Measurements from ENCODE around the gene TWIST2.
A peak's percentile ranks its signal among the peaks of the same experiment; 100 is the strongest.

The TWIST2 gene

GRCh38 chr2:238873841-238874240 lies 26.0 kb downstream of the TWIST2 start:
- H3K4me3 ChIP-seq (ENCODE audit: control insufficient read depth, low read depth, low read length): no peak overlapping the region
- no peak for TF ChIP-seq CTCF (conservative IDR thresholded peaks at IDR 0.05; ENCODE audit: control insufficient read depth, insufficient read depth, low read depth, low read length)
- no peak for DNase-seq (ENCODE audit: low read depth)

DNA sequence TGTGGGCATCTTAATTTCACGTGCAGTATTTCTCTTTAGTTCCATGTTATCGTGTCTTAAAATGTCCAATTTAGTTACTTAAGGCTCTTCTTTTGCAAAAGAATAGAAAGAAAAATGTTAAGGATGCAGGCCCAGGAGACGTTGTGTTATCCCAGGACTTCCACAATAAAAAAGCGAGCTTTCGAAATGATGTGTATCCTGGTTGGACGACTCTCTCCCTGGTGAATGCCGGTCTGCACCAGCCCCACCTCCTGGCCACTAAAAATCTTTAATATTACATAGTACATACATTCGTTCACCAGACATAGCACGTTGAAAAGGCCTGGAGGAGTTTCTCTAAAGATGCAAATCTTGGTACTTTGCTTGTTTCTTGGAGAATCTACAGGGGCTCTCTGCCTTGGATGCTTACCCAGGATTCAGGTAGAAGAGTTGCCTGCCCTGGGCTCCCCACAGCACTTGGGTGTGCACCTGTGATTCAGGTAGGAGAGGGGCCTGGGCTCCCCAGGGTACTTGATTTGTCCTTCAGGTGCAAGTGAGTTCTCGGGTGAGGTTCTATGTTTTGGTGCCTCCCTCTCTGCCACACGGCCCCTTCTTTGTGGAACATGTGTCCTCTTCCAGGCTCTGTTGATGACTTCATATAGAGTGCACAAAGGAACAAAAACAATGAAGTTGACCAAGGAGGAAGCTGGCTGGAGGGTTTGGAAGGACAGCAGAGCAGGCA lies 26.6 kb downstream of the TWIST2 start:
- H3K4me3 ChIP-seq (ENCODE audit: control insufficient read depth, low read depth, low read length): no peak overlapping the region
- no peak for DNase-seq (ENCODE audit: low read depth)
- TF ChIP-seq CTCF (conservative IDR thresholded peaks at IDR 0.05; ENCODE audit: control insufficient read depth, insufficient read depth, low read depth, low read length): peak; percentile 6

- peak; percentile 44 for TF ChIP-seq CTCF (conservative IDR thresholded peaks at IDR 0.05; ENCODE audit: control insufficient read depth, insufficient read depth, low read depth, low read length)
- DNase-seq (ENCODE audit: low read depth): peak; percentile 76
- H3K4me3 ChIP-seq (ENCODE audit: control insufficient read depth, low read depth, low read length): no peak overlapping the region
These were observed 27.2 kb downstream of the TWIST2 start for GRCh38 chr2:238875101-238875470.

- no peak overlapping the region for H3K4me3 ChIP-seq (ENCODE audit: control insufficient read depth, low read depth, low read length)
- DNase-seq (ENCODE audit: low read depth): peak; percentile 53
- no peak for TF ChIP-seq CTCF (conservative IDR thresholded peaks at IDR 0.05; ENCODE audit: control insufficient read depth, insufficient read depth, low read depth, low read length)
These were observed 27.8 kb downstream of the TWIST2 start for GRCh38 chr2:238875471-238876231.

DNA sequence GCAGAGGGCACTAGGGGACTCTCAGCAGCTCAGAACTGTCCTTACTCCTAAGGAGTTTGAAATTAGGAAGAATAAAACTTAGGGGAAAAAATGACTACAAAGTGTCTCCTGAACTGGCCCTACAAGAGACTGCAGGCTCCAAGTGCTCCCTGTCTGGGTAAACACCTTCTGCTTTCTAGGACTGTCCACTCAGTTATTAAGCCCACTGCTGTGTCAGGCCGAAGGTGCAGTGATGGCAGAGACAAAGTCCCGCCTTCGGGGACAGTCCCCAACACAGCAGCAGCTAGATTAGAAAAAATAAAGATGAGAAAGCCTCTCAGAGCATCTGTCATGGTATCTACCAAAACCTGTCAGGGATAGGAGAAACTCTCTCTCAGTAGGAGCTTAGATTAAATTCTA lies 28.3 kb downstream of the TWIST2 start:
- no peak overlapping the region for H3K4me3 ChIP-seq (ENCODE audit: control insufficient read depth, low read depth, low read length)
- DNase-seq (ENCODE audit: low read depth): no peak
- no peak for TF ChIP-seq CTCF (conservative IDR thresholded peaks at IDR 0.05; ENCODE audit: control insufficient read depth, insufficient read depth, low read depth, low read length)

DNA sequence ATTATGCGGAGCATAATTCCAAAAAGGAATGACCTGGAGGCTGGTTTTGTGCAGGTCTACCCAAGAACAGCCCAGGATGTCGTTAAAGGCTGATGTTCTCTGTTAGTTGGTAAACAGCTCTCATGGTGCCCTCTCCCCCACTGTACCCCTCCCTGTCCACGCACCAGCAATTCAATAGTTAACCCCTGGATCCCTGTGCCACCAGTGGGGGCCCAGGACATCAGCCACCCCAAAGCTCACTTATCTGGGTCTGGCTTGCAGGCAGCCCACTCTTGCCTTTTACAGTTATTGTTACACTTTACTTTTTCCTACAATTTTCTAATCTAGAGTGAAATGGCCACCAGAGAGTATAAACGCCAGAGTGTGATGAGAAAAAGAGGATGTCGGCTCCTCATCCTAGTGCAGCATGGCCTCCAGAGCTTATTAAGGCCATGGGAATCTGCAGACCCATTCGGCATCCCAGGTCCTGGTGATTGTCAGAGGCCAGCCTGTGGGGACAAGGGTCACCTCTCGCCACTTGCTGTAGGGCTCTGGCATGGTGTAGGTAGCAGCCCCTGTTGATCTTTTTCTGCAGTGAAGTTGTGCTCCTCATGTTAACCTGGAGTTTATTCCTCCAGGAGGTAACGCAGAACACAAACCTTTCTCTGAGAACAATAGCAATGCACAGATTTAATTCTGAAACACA lies 30.3 kb downstream of the TWIST2 start:
- no peak for TF ChIP-seq CTCF (conservative IDR thresholded peaks at IDR 0.05; ENCODE audit: control insufficient read depth, insufficient read depth, low read depth, low read length)
- H3K4me3 ChIP-seq (ENCODE audit: control insufficient read depth, low read depth, low read length): no peak overlapping the region
- no peak for DNase-seq (ENCODE audit: low read depth)
